ENCODE results near the gene WNT3.

Gene WNT3

GRCh38 chr17:46837521-46837920 is 19.0 kb upstream of the WNT3 start:
- DNase-seq (ENCODE audit: low read depth, low spot score) = no peak
- H3K36me3 ChIP-seq (ENCODE audit: control insufficient read depth, insufficient read depth, low read length) = no peaks in the 10 kb centered on the region
- no peak overlapping the region for H3K4me3 ChIP-seq (ENCODE audit: low read length)
- H3K4me1 ChIP-seq (ENCODE audit: control insufficient read depth, insufficient read depth, low read length) = peaks cover 6% of the 10 kb centered on the region
- H3K27me3 ChIP-seq (ENCODE audit: control insufficient read depth, insufficient read depth, low read length) = peaks cover 6% of the 10 kb centered on the region; the same call in 1 of the 2 replicates
- no peaks in the 10 kb centered on the region for H3K9me3 ChIP-seq (ENCODE audit: control insufficient read depth, insufficient read depth, low read length)
- H3K27ac ChIP-seq (ENCODE audit: low read length) = no peak overlapping the region
- no CpG with 5 or more reads among the region's 4 CpGs for WGBS (ENCODE audit: insufficient coverage, insufficient read length)

DNA sequence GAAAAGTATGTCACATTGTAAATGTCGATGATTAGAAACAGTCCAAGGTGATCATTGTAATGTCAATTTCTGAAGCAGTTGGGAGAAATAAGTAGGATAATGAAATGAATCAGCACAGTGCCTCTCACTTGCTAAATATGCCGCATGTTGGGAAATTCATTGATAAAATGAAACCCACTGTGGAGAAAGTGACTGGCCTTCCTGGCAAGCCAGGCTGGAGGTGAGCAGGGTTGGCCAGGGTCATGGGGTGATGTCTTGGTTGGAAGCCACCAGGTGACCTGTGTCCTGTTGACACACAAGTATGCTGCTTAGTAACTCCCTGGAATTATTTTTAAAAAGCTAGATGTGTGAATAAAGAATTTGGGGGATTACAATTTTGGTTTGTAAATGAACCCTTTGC is 18.0 kb upstream of the WNT3 start:
- H3K4me3 ChIP-seq (ENCODE audit: low read length) = no peak overlapping the region
- H3K9me3 ChIP-seq (ENCODE audit: control insufficient read depth, insufficient read depth, low read length) = no peaks in the 10 kb centered on the region
- H3K27me3 ChIP-seq (ENCODE audit: control insufficient read depth, insufficient read depth, low read length) = peaks cover 6% of the 10 kb centered on the region; the same call in 1 of the 2 replicates
- no CpG with 5 or more reads among the region's 2 CpGs for WGBS (ENCODE audit: insufficient coverage, insufficient read length)
- H3K36me3 ChIP-seq (ENCODE audit: control insufficient read depth, insufficient read depth, low read length) = no peaks in the 10 kb centered on the region
- H3K27ac ChIP-seq (ENCODE audit: low read length) = no peak overlapping the region
- DNase-seq (ENCODE audit: low read depth, low spot score) = no peak
- peaks cover 8% of the 10 kb centered on the region for H3K4me1 ChIP-seq (ENCODE audit: control insufficient read depth, insufficient read depth, low read length)

GRCh38 chr17:46834846-46835245 is 16.4 kb upstream of the WNT3 start:
- WGBS (ENCODE audit: insufficient coverage, insufficient read length) = no CpG with 5 or more reads among the region's 3 CpGs
- Histone ChIP-seq H3K4me1 (ENCODE audit: control insufficient read depth, insufficient read depth, low read length) (peaks cover 8% of the 10 kb centered on the region), H3K27ac (ENCODE audit: low read length) (no peak overlapping the region), H3K27me3 (ENCODE audit: control insufficient read depth, insufficient read depth, low read length) (0 out of 2 replicates have a peak, but pooled peaks cover 1% of the 10 kb centered on the region), H3K9me3 (ENCODE audit: control insufficient read depth, insufficient read depth, low read length) (no peaks in the 10 kb centered on the region), H3K4me3 (ENCODE audit: low read length) (no peak overlapping the region), H3K36me3 (ENCODE audit: control insufficient read depth, insufficient read depth, low read length) (no peaks in the 10 kb centered on the region)
- DNase-seq (ENCODE audit: low read depth, low spot score) = no peak

DNA sequence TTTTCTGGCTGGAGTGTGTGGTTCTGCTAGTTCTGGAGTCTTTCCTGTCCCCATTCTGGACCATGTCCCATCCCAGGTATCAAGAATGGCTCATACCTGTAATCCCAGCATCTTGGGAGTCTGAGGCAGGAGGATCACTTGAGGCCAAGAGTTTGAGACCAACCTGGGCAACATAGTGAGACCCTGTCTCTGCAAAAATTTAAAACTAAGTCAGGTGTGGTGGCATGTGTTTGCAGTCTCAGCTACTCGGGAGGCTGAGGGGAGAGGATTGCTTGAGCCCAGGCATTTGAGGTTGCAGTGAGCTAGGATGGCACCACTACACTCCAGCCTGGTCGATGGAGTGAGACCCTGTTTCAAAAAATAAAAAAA is 15.3 kb upstream of the WNT3 start:
- no peak for DNase-seq (ENCODE audit: low read depth, low spot score)
- Histone ChIP-seq H3K9me3 (ENCODE audit: control insufficient read depth, insufficient read depth, low read length) (no peaks in the 10 kb centered on the region), H3K36me3 (ENCODE audit: control insufficient read depth, insufficient read depth, low read length) (no peaks in the 10 kb centered on the region), H3K27ac (ENCODE audit: low read length) (no peak overlapping the region), H3K27me3 (ENCODE audit: control insufficient read depth, insufficient read depth, low read length) (0 out of 2 replicates have a peak, but pooled peaks cover 1% of the 10 kb centered on the region), H3K4me3 (ENCODE audit: low read length) (no peak overlapping the region), H3K4me1 (ENCODE audit: control insufficient read depth, insufficient read depth, low read length) (peaks cover 8% of the 10 kb centered on the region)
- no CpG with 5 or more reads among the region's 2 CpGs for WGBS (ENCODE audit: insufficient coverage, insufficient read length)

- 0 out of 2 replicates have a peak, but pooled peaks cover 1% of the 10 kb centered on the region for H3K27me3 ChIP-seq (ENCODE audit: control insufficient read depth, insufficient read depth, low read length)
Measured at GRCh38 chr17:46832945-46833839, 14.7 kb upstream of the WNT3 start.

GRCh38 chr17:46832331-46832821 is 13.9 kb upstream of the WNT3 start:
- Histone ChIP-seq H3K36me3 (ENCODE audit: control insufficient read depth, insufficient read depth, low read length) (no peaks in the 10 kb centered on the region), H3K4me1 (ENCODE audit: control insufficient read depth, insufficient read depth, low read length) (peaks cover 8% of the 10 kb centered on the region), H3K9me3 (ENCODE audit: control insufficient read depth, insufficient read depth, low read length) (no peaks in the 10 kb centered on the region), H3K27ac (ENCODE audit: low read length) (no peak overlapping the region), H3K27me3 (ENCODE audit: control insufficient read depth, insufficient read depth, low read length) (0 out of 2 replicates have a peak, but pooled peaks cover 1% of the 10 kb centered on the region), H3K4me3 (ENCODE audit: low read length) (no peak overlapping the region)
- no CpG with 5 or more reads among the region's 11 CpGs for WGBS (ENCODE audit: insufficient coverage, insufficient read length)
- DNase-seq (ENCODE audit: low read depth, low spot score) = no peak

More at GRCh38 chr17:46832945-46833839, 14.7 kb upstream of the WNT3 start:
- Histone ChIP-seq H3K4me1 (ENCODE audit: control insufficient read depth, insufficient read depth, low read length) (peaks cover 8% of the 10 kb centered on the region), H3K9me3 (ENCODE audit: control insufficient read depth, insufficient read depth, low read length) (no peaks in the 10 kb centered on the region), H3K4me3 (ENCODE audit: low read length) (no peak overlapping the region), H3K27ac (ENCODE audit: low read length) (no peak overlapping the region), H3K36me3 (ENCODE audit: control insufficient read depth, insufficient read depth, low read length) (no peaks in the 10 kb centered on the region)
- no CpG with 5 or more reads among the region's 17 CpGs for WGBS (ENCODE audit: insufficient coverage, insufficient read length)
- no peak for DNase-seq (ENCODE audit: low read depth, low spot score)

DNA sequence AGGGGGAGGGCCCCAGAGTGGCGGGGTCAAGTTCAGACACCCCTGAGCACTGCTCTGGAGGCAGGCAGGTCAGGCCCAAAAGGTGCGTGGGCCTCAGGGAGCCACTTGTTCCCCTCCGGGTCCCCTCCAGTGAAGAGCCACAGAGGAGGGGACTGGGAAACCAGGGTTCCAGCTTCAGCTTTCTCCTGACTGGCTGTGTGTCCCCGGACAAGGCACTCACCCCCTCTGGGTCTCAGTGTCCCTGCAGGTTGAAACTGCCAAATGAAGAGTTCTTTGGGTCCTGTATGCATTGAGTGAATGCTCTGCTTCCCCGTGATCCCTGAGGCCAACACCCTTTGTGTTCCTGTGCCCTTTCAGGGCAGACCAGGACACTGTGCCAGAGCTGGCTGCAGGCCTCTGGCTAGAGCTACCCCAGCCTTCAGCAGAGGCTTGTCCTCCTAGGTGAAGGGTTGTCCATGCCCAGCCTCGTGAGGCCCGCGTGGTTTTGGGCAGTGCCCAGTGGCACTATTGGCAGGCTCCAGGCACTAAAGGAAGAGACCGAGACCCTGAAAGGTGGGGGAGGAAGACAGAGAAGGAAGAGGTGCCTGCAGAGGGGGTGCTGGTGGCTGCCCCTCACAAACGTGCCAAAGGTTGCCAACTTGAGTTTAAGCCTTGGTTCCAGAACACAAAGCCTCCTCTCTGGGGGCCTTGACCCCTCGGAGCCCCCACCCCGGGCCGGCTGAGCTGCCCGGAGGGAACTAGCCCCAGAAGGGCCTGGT is 13.3 kb upstream of the WNT3 start:
- Histone ChIP-seq H3K4me1 (ENCODE audit: control insufficient read depth, insufficient read depth, low read length) (peaks cover 8% of the 10 kb centered on the region), H3K4me3 (ENCODE audit: low read length) (no peak overlapping the region), H3K36me3 (ENCODE audit: control insufficient read depth, insufficient read depth, low read length) (no peaks in the 10 kb centered on the region), H3K27ac (ENCODE audit: low read length) (no peak overlapping the region), H3K9me3 (ENCODE audit: control insufficient read depth, insufficient read depth, low read length) (no peaks in the 10 kb centered on the region), H3K27me3 (ENCODE audit: control insufficient read depth, insufficient read depth, low read length) (0 out of 2 replicates have a peak, but pooled peaks cover 1% of the 10 kb centered on the region)
- WGBS (ENCODE audit: insufficient coverage, insufficient read length) = no CpG with 5 or more reads among the region's 14 CpGs
- no peak for DNase-seq (ENCODE audit: low read depth, low spot score)

DNA sequence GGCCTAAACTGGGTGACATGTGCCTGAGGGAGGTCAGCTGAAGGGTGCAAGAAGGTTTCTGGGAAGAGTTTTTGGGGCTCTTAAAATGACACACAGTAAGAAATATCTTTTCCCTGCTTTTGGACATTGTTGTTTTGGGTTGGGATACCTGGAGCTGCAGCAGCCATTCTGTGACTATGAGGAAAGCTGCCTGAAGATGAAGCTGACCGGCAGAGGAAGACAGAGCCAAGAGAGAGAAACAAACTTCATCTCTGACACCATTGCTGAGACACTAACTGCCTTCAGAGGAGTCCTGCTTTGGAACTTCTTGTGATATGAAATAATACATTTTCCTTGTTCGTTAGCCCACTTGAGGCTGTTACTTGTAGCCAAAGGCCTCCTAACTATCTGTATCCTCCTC is 8.8 kb upstream of the WNT3 start:
- no peaks in the 10 kb centered on the region for H3K27me3 ChIP-seq (ENCODE audit: control insufficient read depth, insufficient read depth, low read length)
- no peak overlapping the region for H3K27ac ChIP-seq (ENCODE audit: low read length)
- no peak overlapping the region for H3K4me3 ChIP-seq (ENCODE audit: low read length)
- no peak for DNase-seq (ENCODE audit: low read depth, low spot score)
- H3K36me3 ChIP-seq (ENCODE audit: control insufficient read depth, insufficient read depth, low read length) = no peaks in the 10 kb centered on the region
- 0 out of 2 replicates have a peak, but pooled peaks cover 1% of the 10 kb centered on the region for H3K4me1 ChIP-seq (ENCODE audit: control insufficient read depth, insufficient read depth, low read length)
- no peaks in the 10 kb centered on the region for H3K9me3 ChIP-seq (ENCODE audit: control insufficient read depth, insufficient read depth, low read length)
- WGBS (ENCODE audit: insufficient coverage, insufficient read length) = no CpG with 5 or more reads among the region's 2 CpGs

DNA sequence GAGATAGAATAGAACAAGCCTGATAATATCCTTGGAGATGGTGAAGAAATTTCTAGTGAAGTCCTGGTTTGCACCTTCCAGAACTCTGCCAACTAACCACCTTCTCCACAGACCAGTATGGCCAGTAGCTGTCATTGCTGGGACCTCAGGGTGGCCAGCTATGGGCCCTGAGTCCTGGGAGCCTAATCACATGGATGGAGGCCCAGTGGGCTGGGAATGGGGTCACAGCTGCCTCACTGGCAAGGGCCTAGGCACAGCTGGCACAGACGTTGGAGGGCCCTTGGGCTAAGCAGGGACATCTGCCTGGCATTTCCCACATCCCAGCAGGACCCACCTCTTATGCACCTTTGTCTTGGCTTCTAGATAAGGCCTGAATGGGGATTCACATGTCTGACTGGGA is 7.6 kb upstream of the WNT3 start:
- no CpG with 5 or more reads among the region's 1 CpG for WGBS (ENCODE audit: insufficient coverage, insufficient read length)
- no peak overlapping the region for H3K27ac ChIP-seq (ENCODE audit: low read length)
- H3K36me3 ChIP-seq (ENCODE audit: control insufficient read depth, insufficient read depth, low read length) = no peaks in the 10 kb centered on the region
- no peak overlapping the region for H3K4me3 ChIP-seq (ENCODE audit: low read length)
- no peaks in the 10 kb centered on the region for H3K9me3 ChIP-seq (ENCODE audit: control insufficient read depth, insufficient read depth, low read length)
- no peak for DNase-seq (ENCODE audit: low read depth, low spot score)
- H3K27me3 ChIP-seq (ENCODE audit: control insufficient read depth, insufficient read depth, low read length) = peaks cover 2% of the 10 kb centered on the region; the same call in 1 of the 2 replicates
- H3K4me1 ChIP-seq (ENCODE audit: control insufficient read depth, insufficient read depth, low read length) = peaks cover 4% of the 10 kb centered on the region; the same call in 1 of the 2 replicates

- no peak overlapping the region for H3K4me3 ChIP-seq (ENCODE audit: low read length)
- no CpG with 5 or more reads among the region's 8 CpGs for WGBS (ENCODE audit: insufficient coverage, insufficient read length)
- H3K9me3 ChIP-seq (ENCODE audit: control insufficient read depth, insufficient read depth, low read length) = no peaks in the 10 kb centered on the region
- no peaks in the 10 kb centered on the region for H3K36me3 ChIP-seq (ENCODE audit: control insufficient read depth, insufficient read depth, low read length)
- no peak overlapping the region for H3K27ac ChIP-seq (ENCODE audit: low read length)
- H3K4me1 ChIP-seq (ENCODE audit: control insufficient read depth, insufficient read depth, low read length) = peaks cover 15% of the 10 kb centered on the region
- peaks cover 17% of the 10 kb centered on the region; the same call in 1 of the 2 replicates for H3K27me3 ChIP-seq (ENCODE audit: control insufficient read depth, insufficient read depth, low read length)
- no peak for DNase-seq (ENCODE audit: low read depth, low spot score)
Measured at GRCh38 chr17:46823657-46824056, 5.2 kb upstream of the WNT3 start.

Measured in iPS DF 6.9 (cell line).